Central memory CD8-positive, alpha-beta T cell (primary cell): Measurements from ENCODE around the gene PROZ.
"Not testable (repeated sequence)": the region's sequence is repeated elsewhere in the genome, so short reads cannot be mapped to it uniquely, and the experiment has no call there.

Experiments used
- ATAC-seq: fragments of 150-1000 bp; cut with Tn5 transposase; replicated peaks from 2 replicates; pipeline ENCODE4 v1.10.0; 2022; ENCODE audit warnings: mild to moderate bottlenecking, moderate FRiP score, moderate number of reproducible peaks; ENCODE audit not compliant: poor library complexity, severe bottlenecking; ENCODE audit errors: extremely low read depth
- DNase-seq, 2 donors: peaks; one replicate each; pipeline ENCODE4 v3.0.0; 2021; ENCODE audit warnings: low spot score in 2 of 2
- H3K27ac Mint-ChIP-seq: one replicate; pipeline ENCODE4 v1.8.0; 2022; ENCODE audit warnings: low read depth, mild to moderate bottlenecking, moderate library complexity, mixed read lengths
- H3K27me3 Mint-ChIP-seq: one replicate; pipeline ENCODE4 v1.8.0; 2022; ENCODE audit warnings: mixed read lengths
- H3K36me3 Mint-ChIP-seq: one replicate; pipeline ENCODE4 v1.8.0; 2022; ENCODE audit warnings: mild to moderate bottlenecking, moderate library complexity, mixed read lengths; ENCODE audit not compliant: insufficient read depth
- H3K4me1 Mint-ChIP-seq: one replicate; pipeline ENCODE4 v1.8.0; 2022; ENCODE audit warnings: mixed read lengths
- H3K4me3 Mint-ChIP-seq: one replicate; pipeline ENCODE4 v1.8.0; 2022; ENCODE audit warnings: mild to moderate bottlenecking, moderate library complexity, mixed read lengths
- H3K9me3 Mint-ChIP-seq: one replicate; pipeline ENCODE4 v1.8.0; 2022; ENCODE audit warnings: mixed read lengths

The PROZ gene, protein sequence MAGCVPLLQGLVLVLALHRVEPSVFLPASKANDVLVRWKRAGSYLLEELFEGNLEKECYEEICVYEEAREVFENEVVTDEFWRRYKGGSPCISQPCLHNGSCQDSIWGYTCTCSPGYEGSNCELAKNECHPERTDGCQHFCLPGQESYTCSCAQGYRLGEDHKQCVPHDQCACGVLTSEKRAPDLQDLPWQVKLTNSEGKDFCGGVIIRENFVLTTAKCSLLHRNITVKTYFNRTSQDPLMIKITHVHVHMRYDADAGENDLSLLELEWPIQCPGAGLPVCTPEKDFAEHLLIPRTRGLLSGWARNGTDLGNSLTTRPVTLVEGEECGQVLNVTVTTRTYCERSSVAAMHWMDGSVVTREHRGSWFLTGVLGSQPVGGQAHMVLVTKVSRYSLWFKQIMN

DNA sequence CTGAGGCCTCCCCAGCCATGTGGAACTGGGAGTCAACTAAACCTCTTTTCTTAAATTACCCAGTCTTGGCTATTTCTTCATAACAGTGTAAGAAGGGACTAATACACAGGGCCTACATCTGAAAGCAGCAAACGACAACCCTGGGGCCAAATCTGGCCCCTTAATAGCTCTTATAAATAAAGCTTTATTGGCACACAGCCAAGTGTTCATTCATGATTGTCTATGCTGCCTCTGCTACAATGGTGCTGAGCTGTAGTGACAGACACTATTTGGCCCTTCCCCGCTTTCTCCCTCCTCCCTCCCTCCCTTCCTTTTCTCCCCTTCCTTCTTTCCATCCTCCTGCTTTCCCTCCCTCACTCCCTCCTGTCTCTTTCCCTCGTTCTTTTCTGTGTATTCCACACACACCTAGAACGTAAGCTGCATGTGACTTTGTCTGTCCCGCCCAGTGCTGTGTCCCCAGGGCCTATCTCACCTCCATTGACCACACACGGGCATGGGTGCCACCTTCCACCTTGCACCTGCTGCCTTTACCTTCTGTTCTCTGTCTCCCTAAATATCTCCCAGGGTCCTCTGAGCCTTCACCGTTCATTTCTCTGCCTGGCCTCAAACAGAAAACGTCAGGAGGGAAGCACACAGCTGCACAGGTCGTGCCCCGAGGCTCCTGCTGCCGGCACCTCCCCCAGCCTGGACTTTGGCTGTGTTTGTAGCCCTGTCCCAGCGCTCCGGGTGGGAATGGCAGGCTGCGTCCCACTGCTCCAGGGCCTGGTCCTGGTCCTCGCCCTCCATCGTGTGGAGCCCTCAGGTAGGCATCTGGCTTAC, at the start of gene PROZ:
TSS of gene PROZ (plus strand) at position 720 of the 819 bp plus-strand sequence. CDS start at position 733, 13 bp downstream.
- H3K27ac Mint-ChIP-seq: no peak within 1 kb of the TSS

GRCh38 chr13:113109151-113110047, 49.0 kb upstream of the PROZ start:
- no peak overlapping the region for H3K27ac Mint-ChIP-seq
- no peaks in the 10 kb centered on the region for H3K4me1 Mint-ChIP-seq
- H3K36me3 Mint-ChIP-seq: no peaks in the 10 kb centered on the region
- no peak for ATAC-seq
- H3K9me3 Mint-ChIP-seq: no peaks in the 10 kb centered on the region
- peak overlapping the region; percentile 64 for H3K4me3 Mint-ChIP-seq
- H3K27me3 Mint-ChIP-seq: no peaks in the 10 kb centered on the region
- no peak for DNase-seq

More for the DNA sequence above, at the start of gene PROZ:
- H3K27me3 Mint-ChIP-seq: no peaks in the 10 kb centered on the region
- H3K36me3 Mint-ChIP-seq: peaks cover 13% of the 10 kb centered on the region
- H3K4me1 Mint-ChIP-seq: peaks cover 28% of the 10 kb centered on the region
- peaks cover 8% of the 10 kb centered on the region for H3K9me3 Mint-ChIP-seq
- H3K4me3 Mint-ChIP-seq: no peak within 1 kb of the TSS
- DNase-seq (no peak), ATAC-seq (no peak)

DNA sequence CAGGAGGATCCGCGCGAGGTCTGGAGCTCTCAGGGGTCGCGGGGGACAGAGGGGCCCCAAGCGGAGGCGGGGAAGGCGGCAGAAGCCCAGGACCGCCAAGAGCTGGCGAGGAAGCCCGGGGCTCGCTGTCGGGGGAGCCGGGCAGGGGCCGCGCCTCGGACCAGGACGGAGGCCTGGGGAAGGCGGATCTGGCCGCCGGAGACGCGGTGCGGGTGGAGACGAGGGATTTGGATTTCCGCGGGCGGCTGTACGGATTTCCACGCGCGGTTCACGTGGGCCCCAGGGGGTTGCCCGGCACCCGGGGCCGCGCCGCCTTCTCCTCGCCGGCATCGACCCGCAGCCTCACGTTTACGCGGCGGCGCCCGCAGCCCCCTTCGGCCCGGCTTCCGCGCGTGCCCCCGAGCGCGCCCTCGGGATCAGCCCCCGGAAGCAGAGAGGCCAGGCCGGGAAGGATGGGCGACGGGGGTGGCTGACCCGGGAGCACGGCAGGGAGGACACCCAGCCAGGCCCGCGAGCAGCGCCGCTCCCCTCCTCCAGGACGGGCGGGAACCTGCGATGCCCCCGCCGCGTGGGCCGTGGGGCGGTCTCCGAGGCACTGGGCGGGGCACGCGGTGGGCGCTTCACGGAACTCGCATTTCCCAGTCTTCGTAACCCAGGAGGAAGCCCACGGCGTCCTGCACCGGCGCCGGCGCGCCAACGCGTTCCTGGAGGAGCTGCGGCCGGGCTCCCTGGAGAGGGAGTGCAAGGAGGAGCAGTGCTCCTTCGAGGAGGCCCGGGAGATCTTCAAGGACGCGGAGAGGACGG, 48.2 kb upstream of the PROZ start:
- no peak overlapping the region for H3K27ac Mint-ChIP-seq
- H3K27me3 Mint-ChIP-seq: no peaks in the 10 kb centered on the region
- no peaks in the 10 kb centered on the region for H3K9me3 Mint-ChIP-seq
- ATAC-seq: peak; percentile 54
- no peak for DNase-seq
- H3K4me3 Mint-ChIP-seq: peak overlapping the region; percentile 64
- no peaks in the 10 kb centered on the region for H3K36me3 Mint-ChIP-seq
- no peaks in the 10 kb centered on the region for H3K4me1 Mint-ChIP-seq

DNA sequence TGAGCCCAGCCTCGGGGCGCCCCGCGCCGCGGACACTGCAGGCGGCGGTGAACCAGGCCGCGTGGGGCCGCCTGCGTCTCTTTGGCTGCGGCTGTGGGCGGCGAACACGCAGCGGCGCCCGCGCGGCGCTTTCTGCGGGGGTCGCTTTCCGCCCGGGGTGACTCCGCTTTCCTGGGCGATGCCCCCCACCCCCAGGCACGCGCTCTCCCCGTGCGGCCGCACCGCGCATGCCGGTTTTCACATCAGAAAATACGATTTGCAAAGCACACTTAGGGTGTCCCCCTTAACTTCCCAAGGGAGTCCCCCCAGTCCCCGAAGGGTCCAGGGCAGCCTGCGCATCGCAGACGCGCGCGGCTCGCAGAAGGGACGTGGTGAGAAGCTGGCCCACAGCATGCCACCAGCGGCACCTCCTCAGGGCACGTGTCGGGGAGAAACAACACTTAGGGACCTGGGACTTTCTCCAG, 47.6 kb upstream of the PROZ start:
- Mint-ChIP-seq H3K4me1 (no peaks in the 10 kb centered on the region), H3K4me3 (peak overlapping the region; percentile 64), H3K27ac (no peak overlapping the region), H3K9me3 (no peaks in the 10 kb centered on the region), H3K27me3 (no peaks in the 10 kb centered on the region), H3K36me3 (no peaks in the 10 kb centered on the region)
- DNase-seq: no peak
- ATAC-seq: no peak

DNA sequence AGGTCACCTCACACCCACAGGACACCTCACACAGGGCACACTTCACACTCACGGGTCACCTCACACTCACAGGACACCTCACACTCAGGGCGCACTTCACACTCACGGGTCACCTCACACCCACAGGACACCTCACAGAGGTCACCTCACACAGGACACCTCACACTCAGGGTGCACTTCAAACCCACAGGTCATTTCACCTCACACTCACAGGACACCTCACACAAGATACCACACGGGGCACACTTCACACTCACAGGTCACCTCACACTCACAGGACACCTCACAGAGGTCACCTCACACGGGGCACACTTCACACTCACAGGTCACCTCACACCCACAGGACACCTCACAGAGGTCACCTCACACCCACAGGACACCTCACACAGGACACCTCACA, 46.6 kb upstream of the PROZ start:
- H3K27ac Mint-ChIP-seq, H3K27me3 Mint-ChIP-seq, H3K4me1 Mint-ChIP-seq, ATAC-seq, H3K9me3 Mint-ChIP-seq, DNase-seq, H3K36me3 Mint-ChIP-seq, H3K4me3 Mint-ChIP-seq: not testable (repeated sequence)

GRCh38 chr13:113112475-113112874, 46.0 kb upstream of the PROZ start:
- H3K27ac Mint-ChIP-seq, ATAC-seq, H3K4me1 Mint-ChIP-seq, H3K27me3 Mint-ChIP-seq, DNase-seq, H3K4me3 Mint-ChIP-seq, H3K36me3 Mint-ChIP-seq, H3K9me3 Mint-ChIP-seq: not testable (repeated sequence)

DNA sequence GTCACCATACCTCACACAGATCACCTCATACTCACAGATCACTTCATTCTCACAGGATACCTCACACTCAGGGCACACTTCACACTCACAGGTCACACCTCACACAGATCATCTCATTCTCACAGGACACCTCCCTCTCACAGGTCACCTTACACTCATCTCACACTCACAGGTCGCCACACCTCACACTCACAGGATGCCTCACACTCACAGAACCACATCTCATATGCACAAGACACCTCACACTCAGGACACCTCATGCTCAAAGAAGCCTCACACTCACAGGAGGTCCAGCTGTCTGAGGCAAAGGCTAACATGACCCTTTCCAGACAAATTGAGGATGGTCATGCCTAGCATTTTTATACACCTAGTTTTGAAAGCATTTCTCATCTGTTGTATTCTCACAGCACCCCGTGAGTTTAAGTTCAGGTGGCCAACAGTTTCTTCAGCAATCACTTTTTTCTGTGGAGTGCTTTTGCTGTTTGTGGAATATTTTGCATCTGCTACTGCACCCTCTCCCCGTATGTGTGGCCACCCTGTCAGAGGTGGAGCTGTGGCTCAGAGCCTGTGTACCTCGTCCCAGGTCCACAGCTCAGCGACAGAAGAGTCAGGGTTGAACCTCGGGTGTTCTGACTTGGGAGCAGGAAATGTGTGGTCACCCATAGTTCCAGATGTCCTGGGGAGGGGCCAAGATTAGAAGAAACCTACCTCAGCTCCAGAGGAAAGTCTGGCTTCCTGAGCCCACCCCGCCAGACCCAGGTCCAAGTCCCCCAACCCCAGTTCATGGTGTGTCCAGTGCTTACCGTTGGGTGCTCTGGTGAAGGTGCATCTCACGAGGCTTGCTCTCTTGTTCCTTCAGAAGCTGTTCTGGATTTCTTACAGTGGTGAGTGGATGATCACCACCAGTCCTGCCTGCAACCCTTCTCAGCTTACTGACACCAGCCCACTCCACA, 45.3 kb upstream of the PROZ start:
- Mint-ChIP-seq H3K27me3 (no peaks in the 10 kb centered on the region), H3K4me3 (no peak overlapping the region), H3K9me3 (no peaks in the 10 kb centered on the region), H3K27ac (no peak overlapping the region), H3K4me1 (no peaks in the 10 kb centered on the region), H3K36me3 (no peaks in the 10 kb centered on the region)
- ATAC-seq: no peak
- no peak for DNase-seq

GRCh38 chr13:113113846-113114271, 44.6 kb upstream of the PROZ start:
- DNase-seq (no peak), ATAC-seq (no peak)
- H3K27ac Mint-ChIP-seq: no peak overlapping the region
- no peak overlapping the region for H3K4me3 Mint-ChIP-seq
- no peaks in the 10 kb centered on the region for H3K27me3 Mint-ChIP-seq
- H3K4me1 Mint-ChIP-seq: no peaks in the 10 kb centered on the region
- no peaks in the 10 kb centered on the region for H3K36me3 Mint-ChIP-seq
- H3K9me3 Mint-ChIP-seq: no peaks in the 10 kb centered on the region

GRCh38 chr13:113114511-113115362, 43.7 kb upstream of the PROZ start:
- Mint-ChIP-seq H3K4me3 (no peak overlapping the region), H3K27ac (no peak overlapping the region), H3K4me1 (no peaks in the 10 kb centered on the region), H3K27me3 (no peaks in the 10 kb centered on the region), H3K9me3 (no peaks in the 10 kb centered on the region), H3K36me3 (no peaks in the 10 kb centered on the region)
- ATAC-seq: no peak
- no peak for DNase-seq

- Mint-ChIP-seq H3K27ac (no peak overlapping the region), H3K36me3 (no peaks in the 10 kb centered on the region), H3K9me3 (no peaks in the 10 kb centered on the region), H3K27me3 (no peaks in the 10 kb centered on the region), H3K4me1 (no peaks in the 10 kb centered on the region), H3K4me3 (no peak overlapping the region)
- ATAC-seq (no peak), DNase-seq (no peak)
Observed at GRCh38 chr13:113115363-113116205, 42.9 kb upstream of the PROZ start.
